ENCODE results near the gene ODF2.

DNA sequence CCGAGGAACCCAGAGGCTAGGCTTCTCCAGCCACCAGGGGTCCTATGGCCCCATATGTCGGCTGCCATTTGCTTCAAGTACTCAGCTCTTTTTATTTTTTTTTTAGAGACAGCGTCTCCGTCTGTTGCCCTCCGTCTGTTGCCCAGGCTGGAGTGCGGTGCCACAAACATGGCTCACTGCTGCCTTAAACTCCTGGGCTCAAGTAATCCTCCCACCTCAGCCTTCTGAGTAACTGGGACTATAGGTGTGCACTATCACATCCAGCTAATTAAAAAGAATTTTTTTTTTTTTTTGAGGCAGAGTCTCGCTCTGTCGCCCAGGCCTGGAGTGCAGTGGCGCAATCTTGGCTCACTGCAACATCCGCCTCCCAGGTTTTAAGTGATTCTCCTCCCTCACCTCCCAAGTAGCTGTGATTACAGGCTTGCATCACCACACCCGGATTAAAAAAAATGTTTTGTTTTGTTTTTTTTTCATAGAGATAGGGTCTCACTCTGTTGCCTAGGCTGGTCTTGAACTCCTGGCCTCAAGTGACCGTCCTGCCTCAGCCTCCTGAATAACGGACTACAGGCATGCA, 26.2 kb upstream of the ODF2 start:
- TF ChIP-seq CTCF (IDR thresholded peaks at IDR 0.05) = no peak
- TF ChIP-seq POLR2A (IDR thresholded peaks at IDR 0.05) = no peak

Measured in upper lobe of left lung (tissue), 4 donors.